Transverse colon (tissue), 4 donors: Measurements from ENCODE around the gene GOLT1B. TPM values are rescaled to one million over a fixed set of nuclear protein-coding genes. Genes with fewer than 3 reads are reported as not detected.

ENCODE experiments used
- DNase-seq: peaks from one replicate; pipeline ENCODE4 v3.0.0-alpha.2; 2019
- H3K27ac ChIP-seq, 4 donors: fragments of 200-600 bp; sonication (generic); 2 replicates each; pipeline ENCODE4 v1.5.1; 2016 to 2018; ENCODE audit warnings: inconsistent platforms in 4 of 4
- H3K27me3 ChIP-seq: fragments of 200-600 bp; sonication (generic); 2 replicates; pipeline ENCODE4 v1.5.1; 2017; ENCODE audit warnings: inconsistent platforms
- H3K36me3 ChIP-seq, 4 donors: fragments of 200-600 bp; sonication (generic); 2 replicates each; pipeline ENCODE4 v1.5.1; 2017 to 2019; ENCODE audit warnings: inconsistent platforms in 4 of 4
- H3K4me1 ChIP-seq, 4 donors: fragments of 200-600 bp; sonication (generic); 2 replicates each; pipeline ENCODE4 v1.5.1; 2017 to 2020; ENCODE audit warnings: inconsistent platforms in 4 of 4
- H3K4me3 ChIP-seq, 4 donors: fragments of 200-600 bp; sonication (generic); 1 replicate in 1 of 4; 2 replicates in 3 of 4; pipeline versions ENCODE4 v1.5.1 to v1.6.1; 2017 to 2019; ENCODE audit warnings: inconsistent platforms in 4 of 4
- H3K9me3 ChIP-seq, 2 donors: fragments of 200-600 bp; sonication (generic); 2 replicates each; pipeline ENCODE4 v1.5.1; 2017 to 2019; ENCODE audit warnings: inconsistent platforms in 2 of 2
- CTCF ChIP-seq, 5 experiments: fragments of 200-600 bp in 3 of 5; fragments of 450-650 bp in 2 of 5; sonication (generic) in 3 of 5; IDR thresholded peaks; 1 replicate in 2 of 5; 2 replicates in 3 of 5; pipeline ENCODE4 v1.5.1; 2016 to 2017; ENCODE audit warnings: antibody characterized with exemption in 5 of 5, inconsistent platforms in 3 of 5, mild to moderate bottlenecking in 2 of 5, moderate library complexity in 1 of 5
- EP300 ChIP-seq: sonication (generic); formaldehyde crosslinking; IDR thresholded peaks from one replicate; pipeline ENCODE4 v1.6.1; 2017; ENCODE audit warnings: antibody characterized with exemption, low read depth
- POLR2A ChIP-seq: fragments of 450-650 bp; IDR thresholded peaks from one replicate; pipeline ENCODE4 v1.6.1; 2016; ENCODE audit warnings: antibody characterized with exemption, mild to moderate bottlenecking, moderate library complexity
- POLR2AphosphoS5 ChIP-seq, 3 donors: sonication (generic); formaldehyde crosslinking; IDR thresholded peaks; one replicate each; pipeline ENCODE4 v1.6.1; 2016; ENCODE audit warnings: antibody characterized with exemption in 3 of 3
- WGBS, 2 donors: methylation state at CpG; one replicate each; pipeline ENCODE4 v1.1.5; 2018; ENCODE audit warnings: low coverage in 1 of 2; 5-methylcytosine and 5-hydroxymethylcytosine counted together
- in situ Hi-C, 4 donors: fragments of 200-750 bp; cut with MboI; loops; one replicate each; pipeline versions ENCODE4 v1.15.0 to v1.15.1; 2017; ENCODE audit warnings: low sequenced_read_pairs in 3 of 4, low pct_ligation_motif_present in 1 of 4, low pct_unique_long_range_greater_than_20kb in 1 of 4
- intact Hi-C: fragments of 100-400 bp; cut with DNase I; formaldehyde crosslinking; loops from one replicate; pipeline ENCODE4 v1.15.1; 2023; ENCODE audit warnings: low total_unique reads
- total RNA-seq, 4 donors: library from RNA; depleted of rRNA; stranded (reverse); fragments of >200 nt; gene quantifications; one replicate each; pipeline ENCODE4 v1.1.0, GENCODE V29; 2016

The GOLT1B gene
- total RNA-seq, 4 donors from 2014 or later = 8.6 to 14.6 (median 13.1) TPM

DNA sequence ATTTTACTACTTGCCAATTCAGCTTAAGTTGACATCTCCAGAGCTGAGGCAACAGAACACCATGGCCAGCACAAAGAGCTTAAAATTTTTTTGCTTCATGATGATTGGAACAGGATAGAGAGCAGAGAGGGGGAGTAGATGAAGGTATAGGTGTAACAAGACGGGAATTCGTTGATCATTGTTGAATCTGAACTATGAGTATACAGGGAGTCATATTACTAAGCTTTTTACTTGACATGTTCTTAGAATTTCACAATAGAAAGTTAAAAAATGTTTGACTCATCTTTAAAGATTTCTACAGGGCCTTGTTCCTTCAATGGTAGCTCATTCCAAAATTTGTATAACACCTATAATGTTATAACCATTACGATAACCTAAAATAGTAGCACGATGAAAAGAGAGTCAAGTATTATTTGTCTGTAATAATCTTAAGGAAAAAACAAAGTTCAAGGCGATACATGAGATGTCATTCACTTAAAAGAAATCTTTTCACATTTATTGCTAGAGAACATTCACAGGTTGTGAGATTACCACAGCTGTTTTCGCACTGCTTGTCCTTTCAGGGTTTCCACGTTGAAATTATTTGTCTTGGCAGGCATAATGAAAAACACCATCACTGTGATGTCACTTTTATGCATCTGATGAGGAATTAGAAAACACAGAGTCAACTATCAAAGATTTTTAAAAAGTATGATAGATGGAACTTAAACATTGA lies 58.4 kb downstream of the GOLT1B start:
- TF ChIP-seq POLR2AphosphoS5 (IDR thresholded peaks at IDR 0.05) (no peak), CTCF (IDR thresholded peaks at IDR 0.05) (no peak), EP300 (no peak), POLR2A (no peak)
- Histone ChIP-seq H3K4me1 (no peaks in the 10 kb centered on the region), H3K27me3 (no peaks in the 10 kb centered on the region), H3K9me3 (no peaks in the 10 kb centered on the region), H3K27ac (no peak overlapping the region), H3K4me3 (no peak overlapping the region), H3K36me3 (no peaks in the 10 kb centered on the region)
- intact Hi-C loops = no loop called here
- DNase-seq = no peak
- WGBS, 2 donors = 72 to 78% methylated on average over 7 of the region's 7 CpGs
- in situ Hi-C loops = no loop called here

DNA sequence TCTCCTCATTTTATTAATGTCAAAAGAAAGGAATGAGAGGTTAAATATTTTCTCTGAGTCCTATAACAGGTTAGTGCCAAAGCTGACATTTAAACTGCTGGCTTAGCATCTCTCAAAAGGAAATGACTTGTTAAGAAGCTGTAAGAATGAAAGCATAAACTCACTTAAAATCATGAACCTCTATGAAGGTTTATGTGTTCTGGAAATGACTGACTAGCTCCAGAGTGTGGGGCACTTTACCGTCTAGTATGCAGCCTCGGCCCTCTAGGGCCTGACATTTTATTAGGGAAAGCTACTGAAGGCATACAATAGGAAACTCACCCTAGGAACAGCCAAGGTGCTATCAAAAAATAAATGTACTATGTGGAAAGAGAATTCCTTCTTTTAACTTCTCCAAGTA lies 59.6 kb downstream of the GOLT1B start:
- WGBS, 2 donors = 42 to 46% methylated on average over 2 of the region's 2 CpGs
- intact Hi-C loops = no loop called here

GRCh38 chr12:21562859-21563258 lies 61.3 kb downstream of the GOLT1B start:
- no peaks in the 10 kb centered on the region for H3K36me3 ChIP-seq
- no peaks in the 10 kb centered on the region for H3K9me3 ChIP-seq
- TF ChIP-seq CTCF (IDR thresholded peaks at IDR 0.05) (no peak), POLR2AphosphoS5 (IDR thresholded peaks at IDR 0.05) (no peak), POLR2A (no peak), EP300 (no peak)
- intact Hi-C loops = no loop called here
- no peak for DNase-seq
- no peak overlapping the region for H3K4me3 ChIP-seq
- H3K27ac ChIP-seq = no peak overlapping the region
- H3K27me3 ChIP-seq = no peaks in the 10 kb centered on the region
- no peaks in the 10 kb centered on the region for H3K4me1 ChIP-seq
- in situ Hi-C loops = no loop called here
- 13 to 40% methylated on average over 2 of the region's 2 CpGs for WGBS, 2 donors

More for the DNA sequence above, 59.6 kb downstream of the GOLT1B start:
- Histone ChIP-seq H3K9me3 (no peaks in the 10 kb centered on the region), H3K36me3 (no peaks in the 10 kb centered on the region), H3K4me3 (no peak overlapping the region), H3K27ac (no peak overlapping the region), H3K4me1 (no peaks in the 10 kb centered on the region), H3K27me3 (no peaks in the 10 kb centered on the region)
- DNase-seq = no peak
- in situ Hi-C loops = no loop called here
- no peak for TF ChIP-seq POLR2AphosphoS5 (IDR thresholded peaks at IDR 0.05)
- no peak for TF ChIP-seq EP300
- no peak for TF ChIP-seq POLR2A
- TF ChIP-seq CTCF (IDR thresholded peaks at IDR 0.05) = no peak

DNA sequence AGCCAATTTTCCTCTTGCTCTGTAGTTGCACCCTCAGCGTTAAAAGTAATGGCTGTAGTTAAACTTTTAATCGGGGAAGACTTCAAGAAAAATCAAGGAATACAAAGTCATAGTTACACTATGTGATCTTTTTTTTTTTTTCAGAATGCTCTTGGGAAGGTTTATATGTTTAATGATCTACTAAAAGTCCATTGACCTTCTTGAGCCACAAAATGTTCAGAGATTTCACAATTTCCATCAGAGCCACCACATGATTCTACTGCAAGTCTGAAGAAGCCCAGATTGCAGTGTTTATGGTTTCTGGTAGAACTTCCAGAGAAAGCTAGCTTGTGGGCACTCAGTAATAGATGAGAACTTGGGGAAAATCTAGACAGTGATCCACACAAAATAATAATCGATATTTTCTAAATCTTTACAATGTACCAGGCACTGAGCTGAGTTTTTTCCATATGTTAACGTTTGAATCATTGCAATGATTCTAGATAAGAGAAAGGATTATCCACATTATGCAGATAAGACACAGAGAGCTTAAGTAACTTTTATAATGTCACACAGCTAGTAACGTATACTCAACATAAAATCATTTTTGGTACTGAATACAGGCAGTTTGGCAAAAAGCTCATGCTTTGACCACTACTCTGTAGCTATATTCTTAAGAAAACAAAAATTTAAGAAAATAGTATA lies 64.8 kb downstream of the GOLT1B start:
- Histone ChIP-seq H3K27ac (no peak overlapping the region), H3K4me3 (no peak overlapping the region), H3K36me3 (no peaks in the 10 kb centered on the region), H3K4me1 (no peaks in the 10 kb centered on the region), H3K9me3 (no peaks in the 10 kb centered on the region), H3K27me3 (no peaks in the 10 kb centered on the region)
- TF ChIP-seq CTCF (IDR thresholded peaks at IDR 0.05) (no peak), EP300 (no peak), POLR2AphosphoS5 (IDR thresholded peaks at IDR 0.05) (no peak), POLR2A (no peak)
- intact Hi-C loops (no loop called here), in situ Hi-C loops (no loop called here)
- WGBS, 2 donors = 72 to 77% methylated on average over 5 of the region's 5 CpGs
- no peak for DNase-seq
